SK-N-DZ (cell line): ENCODE results near the gene HTR6.

ENCODE experiments used
- DNase-seq: peaks from one replicate; pipeline ENCODE4 v3.0.0-alpha.2; 2015; ENCODE audit warnings: low spot score

Gene HTR6

GRCh38 chr1:19656134-19656779, 8.4 kb upstream of the HTR6 start:
- no peak for DNase-seq

DNA sequence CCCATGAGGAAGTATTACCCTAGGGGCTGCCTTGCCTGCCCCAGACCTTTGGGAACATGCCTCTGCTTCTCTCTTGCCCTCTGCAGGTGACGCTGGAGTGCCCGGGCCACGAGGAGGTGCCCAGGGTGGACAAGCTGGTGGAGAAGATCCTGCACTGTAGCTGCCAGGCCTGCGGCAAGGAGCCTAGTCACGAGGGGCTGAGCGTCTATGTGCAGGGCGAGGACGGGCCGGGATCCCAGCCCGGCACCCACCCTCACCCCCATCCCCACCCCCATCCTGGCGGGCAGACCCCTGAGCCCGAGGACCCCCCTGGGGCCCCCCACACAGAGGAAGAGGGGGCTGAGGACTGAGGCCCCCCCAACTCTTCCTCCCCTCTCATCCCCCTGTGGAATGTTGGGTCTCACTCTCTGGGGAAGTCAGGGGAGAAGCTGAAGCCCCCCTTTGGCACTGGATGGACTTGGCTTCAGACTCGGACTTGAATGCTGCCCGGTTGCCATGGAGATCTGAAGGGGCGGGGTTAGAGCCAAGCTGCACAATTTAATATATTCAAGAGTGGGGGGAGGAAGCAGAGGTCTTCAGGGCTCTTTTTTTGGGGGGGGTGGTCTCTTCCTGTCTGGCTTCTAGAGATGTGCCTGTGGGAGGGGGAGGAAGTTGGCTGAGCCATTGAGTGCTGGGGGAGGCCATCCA, 7.8 kb upstream of the HTR6 start:
- no peak for DNase-seq

GRCh38 chr1:19657511-19657910, 7.2 kb upstream of the HTR6 start:
- DNase-seq: no peak

- no peak for DNase-seq
Measured at GRCh38 chr1:19658186-19658585, 6.5 kb upstream of the HTR6 start.

GRCh38 chr1:19661721-19662228, 2.9 kb upstream of the HTR6 start:
- no peak for DNase-seq

- DNase-seq: no peak
Measured at GRCh38 chr1:19662313-19662712, 2.4 kb upstream of the HTR6 start.

- DNase-seq: no peak
Measured at GRCh38 chr1:19665186-19665495, 466 bp downstream of the HTR6 start.

- DNase-seq: no peak
Measured at GRCh38 chr1:19665496-19666465, 1.1 kb downstream of the HTR6 start.

- DNase-seq: no peak
Measured at GRCh38 chr1:19668888-19669287, 4.2 kb downstream of the HTR6 start.

- DNase-seq: no peak
Measured at GRCh38 chr1:19670787-19671186, 6.1 kb downstream of the HTR6 start.

DNA sequence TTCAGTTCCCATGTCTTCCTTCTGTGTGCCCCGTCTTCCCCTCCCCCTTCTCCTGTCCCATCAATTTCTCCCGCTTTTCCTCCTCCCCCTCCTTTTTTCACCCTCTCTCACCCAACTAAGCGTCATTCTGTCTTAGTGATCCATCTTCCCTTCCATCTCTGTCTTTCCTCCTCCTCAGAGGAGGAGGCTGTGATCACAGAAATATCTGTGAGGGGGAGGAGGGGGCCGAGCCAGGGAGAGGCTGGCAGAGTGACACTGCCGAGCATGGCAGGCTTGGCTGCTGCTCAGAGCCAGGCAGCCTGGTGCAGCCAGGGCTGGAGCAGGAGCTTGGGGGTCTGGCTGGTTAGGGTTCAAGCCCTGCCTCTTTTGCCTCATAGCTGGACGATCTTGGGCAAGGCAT, 7.6 kb downstream of the HTR6 start:
- DNase-seq: no peak

- no peak for DNase-seq
Measured at GRCh38 chr1:19675797-19676196, 11.1 kb downstream of the HTR6 start.

DNA sequence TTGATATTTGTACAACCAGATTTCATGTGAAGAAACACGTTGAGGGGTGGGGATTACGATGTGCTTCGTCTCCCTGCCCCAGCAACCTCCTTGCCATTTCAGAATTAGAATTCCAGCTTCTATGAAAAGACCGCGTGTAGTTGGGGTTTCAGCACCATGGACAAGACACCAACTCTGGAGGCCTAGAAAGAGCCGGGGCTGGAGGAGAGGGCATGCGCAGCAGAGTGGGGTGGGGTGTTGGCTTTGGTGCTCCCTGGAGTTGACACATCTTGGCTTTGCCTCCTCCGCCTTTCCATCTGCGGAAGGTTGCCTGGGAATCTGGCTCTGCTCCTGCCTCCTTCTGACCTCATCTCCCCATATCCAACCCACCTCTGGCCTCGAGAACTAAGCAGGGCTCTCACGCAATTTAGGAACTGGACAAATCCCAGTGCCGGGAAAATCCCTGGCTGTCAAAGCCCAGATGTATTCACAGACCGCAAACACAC, 11.8 kb downstream of the HTR6 start:
- no peak for DNase-seq

DNA sequence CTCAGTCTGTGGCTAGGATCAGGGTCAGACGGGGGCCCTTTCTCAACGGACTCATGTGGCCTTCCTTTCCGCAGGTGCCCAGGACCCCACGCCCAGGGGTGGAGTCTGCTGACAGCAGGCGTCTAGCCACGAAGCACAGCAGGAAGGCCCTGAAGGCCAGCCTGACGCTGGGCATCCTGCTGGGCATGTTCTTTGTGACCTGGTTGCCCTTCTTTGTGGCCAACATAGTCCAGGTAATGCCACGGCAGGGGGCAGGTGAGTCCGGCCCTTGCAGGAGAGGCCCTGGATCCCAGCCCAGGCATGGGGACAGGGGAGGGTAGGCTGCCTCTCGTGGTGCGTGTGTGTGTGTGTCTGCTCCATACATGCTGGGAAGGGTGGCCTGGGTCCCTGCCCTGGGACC, 13.8 kb downstream of the HTR6 start:
- no peak for DNase-seq

DNA sequence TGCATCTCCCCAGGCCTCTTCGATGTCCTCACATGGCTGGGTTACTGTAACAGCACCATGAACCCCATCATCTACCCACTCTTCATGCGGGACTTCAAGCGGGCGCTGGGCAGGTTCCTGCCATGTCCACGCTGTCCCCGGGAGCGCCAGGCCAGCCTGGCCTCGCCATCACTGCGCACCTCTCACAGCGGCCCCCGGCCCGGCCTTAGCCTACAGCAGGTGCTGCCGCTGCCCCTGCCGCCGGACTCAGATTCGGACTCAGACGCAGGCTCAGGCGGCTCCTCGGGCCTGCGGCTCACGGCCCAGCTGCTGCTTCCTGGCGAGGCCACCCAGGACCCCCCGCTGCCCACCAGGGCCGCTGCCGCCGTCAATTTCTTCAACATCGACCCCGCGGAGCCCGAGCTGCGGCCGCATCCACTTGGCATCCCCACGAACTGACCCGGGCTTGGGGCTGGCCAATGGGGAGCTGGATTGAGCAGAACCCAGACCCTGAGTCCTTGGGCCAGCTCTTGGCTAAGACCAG, 14.3 kb downstream of the HTR6 start:
- no peak for DNase-seq

DNA sequence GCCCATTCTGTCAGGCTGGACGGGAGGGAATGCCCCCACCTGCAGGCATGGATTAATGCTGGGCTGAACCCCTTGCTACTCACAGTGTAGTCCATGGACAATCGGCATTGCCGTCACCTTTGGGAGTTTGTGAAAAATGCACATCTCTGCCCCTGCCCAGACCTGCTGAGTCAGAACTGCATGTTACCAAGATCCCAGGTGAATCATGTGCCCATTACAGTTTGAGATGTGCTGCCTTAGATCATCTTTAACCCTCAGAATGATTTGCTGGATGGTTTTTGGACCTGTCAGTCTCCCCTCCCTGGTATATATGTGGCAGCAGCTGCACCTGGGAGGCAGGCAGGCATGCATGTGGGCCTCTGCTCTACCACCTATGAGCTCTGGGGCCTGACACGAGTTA, 15.0 kb downstream of the HTR6 start:
- no peak for DNase-seq

DNA sequence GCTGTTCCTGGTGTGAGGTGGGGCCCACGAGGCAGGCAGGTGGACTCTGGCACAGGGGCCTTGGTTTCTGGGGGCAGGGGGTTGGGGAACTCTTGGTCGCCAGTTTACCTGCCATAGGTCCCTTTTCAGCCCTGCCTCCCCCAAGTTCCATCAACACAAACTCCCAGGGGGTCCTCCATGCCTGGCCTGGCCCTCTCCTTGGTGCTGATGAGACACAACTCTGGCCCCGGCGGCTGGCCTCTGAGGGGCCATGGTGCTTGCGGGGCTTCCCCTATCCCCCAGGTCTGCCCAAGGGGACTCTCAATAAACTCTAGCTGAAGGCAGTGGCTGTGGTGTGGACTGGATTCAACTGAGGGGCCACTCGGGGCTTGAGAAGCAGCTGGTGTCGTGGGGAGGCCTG, 16.0 kb downstream of the HTR6 start:
- no peak for DNase-seq

- no peak for DNase-seq
Measured at GRCh38 chr1:19682257-19682656, 17.6 kb downstream of the HTR6 start.

DNA sequence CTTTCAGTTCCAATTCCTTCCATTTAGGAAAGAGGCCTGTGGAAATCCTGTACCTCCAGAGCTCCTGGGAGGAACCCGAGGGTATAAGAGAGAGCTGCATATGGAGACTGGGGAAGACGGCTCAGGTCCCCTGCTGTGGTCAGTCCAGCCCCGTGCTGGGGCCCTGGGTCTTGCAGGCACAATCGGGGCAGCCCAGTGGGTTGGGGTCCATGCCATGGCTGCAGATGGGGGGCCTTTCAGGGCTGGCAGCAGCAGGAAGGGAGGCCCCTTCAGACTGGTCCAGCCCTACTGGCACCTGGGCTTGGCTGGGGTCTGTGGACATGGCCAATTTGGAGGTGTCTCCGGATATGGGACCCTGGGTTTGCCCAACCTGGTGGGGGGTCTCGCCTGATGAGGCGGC, 18.2 kb downstream of the HTR6 start:
- DNase-seq: no peak

DNA sequence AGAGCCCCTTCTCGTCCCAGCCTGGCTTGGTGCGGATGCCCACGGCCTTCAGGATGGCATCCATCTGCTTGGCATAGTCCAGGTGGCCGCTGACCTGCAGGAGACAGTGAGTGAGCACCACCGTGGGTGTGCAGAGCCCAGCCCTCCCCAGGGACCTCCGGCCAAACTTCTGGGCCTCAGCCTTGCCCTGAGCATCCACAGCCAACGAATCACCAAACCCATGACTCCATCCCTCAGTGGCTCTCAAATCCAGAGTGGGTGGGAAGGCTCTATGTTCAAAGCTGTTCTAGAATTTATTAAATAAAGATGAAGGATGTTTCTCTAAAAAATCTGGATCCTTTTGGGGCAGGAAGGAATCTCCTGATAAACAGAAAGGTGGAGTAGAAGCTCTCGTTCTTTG, 18.7 kb downstream of the HTR6 start:
- DNase-seq: no peak

- DNase-seq: no peak
Measured at GRCh38 chr1:19684677-19685076, 20.0 kb downstream of the HTR6 start.

GRCh38 chr1:19685994-19686393, 21.3 kb downstream of the HTR6 start:
- no peak for DNase-seq
